HCT116 (cell line): ENCODE measurements around the gene PQBP1.

ENCODE experiments used
- ELF1 ChIP-seq: IDR thresholded peaks from 2 replicates; pipeline ENCODE4 v1.6.1; 2012; ENCODE audit warnings: low read depth, borderline replicate concordance
- EZH2 ChIP-seq: fragments of 200-600 bp; sonication (generic); IDR thresholded peaks from 2 replicates; pipeline ENCODE4 v1.6.1; 2017; ENCODE audit warnings: antibody characterized with exemption, mixed run types
- EZH2phosphoT487 ChIP-seq: fragments of 200-600 bp; IDR thresholded peaks from 2 replicates; pipeline ENCODE4 v1.6.1; 2018; ENCODE audit warnings: antibody characterized with exemption, borderline replicate concordance
- POLR2A ChIP-seq: IDR thresholded peaks from 2 replicates; pipeline ENCODE4 v1.7.0; 2011; ENCODE audit warnings: borderline replicate concordance; ENCODE audit not compliant: insufficient read depth, insufficient read length; ENCODE audit errors: extremely low read depth
- POLR2AphosphoS5 ChIP-seq: IDR thresholded peaks from 2 replicates; pipeline ENCODE4 v1.6.1; 2011; ENCODE audit warnings: mild to moderate bottlenecking, low read depth, low read length, moderate library complexity
- RAD21 ChIP-seq: IDR thresholded peaks from 2 replicates; pipeline ENCODE4 v1.6.1; 2012; ENCODE audit warnings: low read depth, mild to moderate bottlenecking
- SIN3A ChIP-seq: IDR thresholded peaks from 2 replicates; pipeline ENCODE4 v1.6.1; 2012; ENCODE audit warnings: low read depth
- YY1 ChIP-seq: IDR thresholded peaks from 2 replicates; pipeline ENCODE4 v1.6.1; 2011; ENCODE audit warnings: low read length, low read depth, moderate library complexity, mild to moderate bottlenecking; ENCODE audit not compliant: insufficient replicate concordance; ENCODE audit errors: extremely low read depth
- ZBTB33 ChIP-seq: IDR thresholded peaks from 2 replicates; pipeline ENCODE4 v1.6.1; 2011; ENCODE audit warnings: mild to moderate bottlenecking, low read length, moderate library complexity; ENCODE audit not compliant: insufficient replicate concordance; ENCODE audit errors: extremely low read depth
- ZNF274 ChIP-seq: fragments of 200-500 bp; sonication (Bioruptor generic); IDR thresholded peaks from 2 replicates; pipeline ENCODE4 v1.6.1; 2014; ENCODE audit warnings: mild to moderate bottlenecking, low read depth, low read length, inconsistent platforms
- TF ChIP-seq, protein P1 (sequence below), 3 experiments: fragments of 200-600 bp in 1 of 3; sonication (generic) in 1 of 3; IDR thresholded peaks in 2 of 3; conservative IDR thresholded peaks in 1 of 3; 2 replicates each; pipeline ENCODE4 v1.5.1; 2012 to 2017; ENCODE audit warnings: low read depth in 2 of 3, low read length in 2 of 3, antibody characterized with exemption in 1 of 3, borderline replicate concordance in 1 of 3, control low read depth in 1 of 3, mild to moderate bottlenecking in 1 of 3, mixed read lengths in 1 of 3, mixed run types in 1 of 3, moderate library complexity in 1 of 3; ENCODE audit not compliant: insufficient read depth in 1 of 3
- TF ChIP-seq, protein P2 (sequence below): IDR thresholded peaks from 2 replicates; pipeline ENCODE4 v1.6.1; 2012; ENCODE audit warnings: low read depth

GRCh38 chrX:48919360-48919841, 21.7 kb downstream of the PQBP1 start:
- TF ChIP-seq POLR2A (no peak), EZH2 (no peak), POLR2AphosphoS5 (no peak), YY1 (no peak), ELF1 (no peak), RAD21 (no peak), EZH2phosphoT487 (no peak), ZNF274 (no peak), SIN3A (no peak), ZBTB33 (no peak)
- TF ChIP-seq, protein P1, sequence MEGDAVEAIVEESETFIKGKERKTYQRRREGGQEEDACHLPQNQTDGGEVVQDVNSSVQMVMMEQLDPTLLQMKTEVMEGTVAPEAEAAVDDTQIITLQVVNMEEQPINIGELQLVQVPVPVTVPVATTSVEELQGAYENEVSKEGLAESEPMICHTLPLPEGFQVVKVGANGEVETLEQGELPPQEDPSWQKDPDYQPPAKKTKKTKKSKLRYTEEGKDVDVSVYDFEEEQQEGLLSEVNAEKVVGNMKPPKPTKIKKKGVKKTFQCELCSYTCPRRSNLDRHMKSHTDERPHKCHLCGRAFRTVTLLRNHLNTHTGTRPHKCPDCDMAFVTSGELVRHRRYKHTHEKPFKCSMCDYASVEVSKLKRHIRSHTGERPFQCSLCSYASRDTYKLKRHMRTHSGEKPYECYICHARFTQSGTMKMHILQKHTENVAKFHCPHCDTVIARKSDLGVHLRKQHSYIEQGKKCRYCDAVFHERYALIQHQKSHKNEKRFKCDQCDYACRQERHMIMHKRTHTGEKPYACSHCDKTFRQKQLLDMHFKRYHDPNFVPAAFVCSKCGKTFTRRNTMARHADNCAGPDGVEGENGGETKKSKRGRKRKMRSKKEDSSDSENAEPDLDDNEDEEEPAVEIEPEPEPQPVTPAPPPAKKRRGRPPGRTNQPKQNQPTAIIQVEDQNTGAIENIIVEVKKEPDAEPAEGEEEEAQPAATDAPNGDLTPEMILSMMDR (IDR thresholded peaks at IDR 0.05 in 2 of 3, conservative IDR thresholded peaks at IDR 0.05 in 1 of 3; ENCODE audit: borderline replicate concordance in 1 of 3, insufficient read depth in 1 of 3, low read depth in 2 of 3, low read length in 2 of 3), result no peak
- TF ChIP-seq, protein P2, sequence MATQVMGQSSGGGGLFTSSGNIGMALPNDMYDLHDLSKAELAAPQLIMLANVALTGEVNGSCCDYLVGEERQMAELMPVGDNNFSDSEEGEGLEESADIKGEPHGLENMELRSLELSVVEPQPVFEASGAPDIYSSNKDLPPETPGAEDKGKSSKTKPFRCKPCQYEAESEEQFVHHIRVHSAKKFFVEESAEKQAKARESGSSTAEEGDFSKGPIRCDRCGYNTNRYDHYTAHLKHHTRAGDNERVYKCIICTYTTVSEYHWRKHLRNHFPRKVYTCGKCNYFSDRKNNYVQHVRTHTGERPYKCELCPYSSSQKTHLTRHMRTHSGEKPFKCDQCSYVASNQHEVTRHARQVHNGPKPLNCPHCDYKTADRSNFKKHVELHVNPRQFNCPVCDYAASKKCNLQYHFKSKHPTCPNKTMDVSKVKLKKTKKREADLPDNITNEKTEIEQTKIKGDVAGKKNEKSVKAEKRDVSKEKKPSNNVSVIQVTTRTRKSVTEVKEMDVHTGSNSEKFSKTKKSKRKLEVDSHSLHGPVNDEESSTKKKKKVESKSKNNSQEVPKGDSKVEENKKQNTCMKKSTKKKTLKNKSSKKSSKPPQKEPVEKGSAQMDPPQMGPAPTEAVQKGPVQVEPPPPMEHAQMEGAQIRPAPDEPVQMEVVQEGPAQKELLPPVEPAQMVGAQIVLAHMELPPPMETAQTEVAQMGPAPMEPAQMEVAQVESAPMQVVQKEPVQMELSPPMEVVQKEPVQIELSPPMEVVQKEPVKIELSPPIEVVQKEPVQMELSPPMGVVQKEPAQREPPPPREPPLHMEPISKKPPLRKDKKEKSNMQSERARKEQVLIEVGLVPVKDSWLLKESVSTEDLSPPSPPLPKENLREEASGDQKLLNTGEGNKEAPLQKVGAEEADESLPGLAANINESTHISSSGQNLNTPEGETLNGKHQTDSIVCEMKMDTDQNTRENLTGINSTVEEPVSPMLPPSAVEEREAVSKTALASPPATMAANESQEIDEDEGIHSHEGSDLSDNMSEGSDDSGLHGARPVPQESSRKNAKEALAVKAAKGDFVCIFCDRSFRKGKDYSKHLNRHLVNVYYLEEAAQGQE, result no peak
